HG02852 (cell line): ENCODE measurements around the gene COL4A2.
"Not testable (repeated sequence)": the region's sequence is repeated elsewhere in the genome, so short reads cannot be mapped to it uniquely, and the experiment has no call there.

Experiments used
- ATAC-seq: cut with Tn5 transposase; IDR thresholded peaks from one replicate; pipeline ENCODE4 v1.9.1; 2021; ENCODE audit warnings: mild to moderate bottlenecking, moderate library complexity; ENCODE audit not compliant: unreplicated experiment

Gene COL4A2

GRCh38 chr13:110484290-110485048 is 177.4 kb downstream of the COL4A2 start:
- ATAC-seq = no peak

GRCh38 chr13:110485604-110486003 is 178.5 kb downstream of the COL4A2 start:
- no peak for ATAC-seq

GRCh38 chr13:110486061-110486715 is 179.1 kb downstream of the COL4A2 start:
- ATAC-seq = no peak

- not testable (repeated sequence) for ATAC-seq
Measured at GRCh38 chr13:110486880-110487279, 179.8 kb downstream of the COL4A2 start.

GRCh38 chr13:110490009-110490770 is 183.1 kb downstream of the COL4A2 start:
- ATAC-seq = no peak

- no peak for ATAC-seq
Measured at GRCh38 chr13:110491869-110492678, 185.0 kb downstream of the COL4A2 start.

GRCh38 chr13:110492679-110493593 is 185.9 kb downstream of the COL4A2 start:
- ATAC-seq = no peak

GRCh38 chr13:110493613-110494012 is 186.5 kb downstream of the COL4A2 start:
- no peak for ATAC-seq

- no peak for ATAC-seq
Measured at GRCh38 chr13:110495376-110495775, 188.3 kb downstream of the COL4A2 start.

GRCh38 chr13:110495881-110496280 is 188.8 kb downstream of the COL4A2 start:
- ATAC-seq = no peak

GRCh38 chr13:110496281-110496680 is 189.2 kb downstream of the COL4A2 start:
- no peak for ATAC-seq

- no peak for ATAC-seq
Measured at GRCh38 chr13:110497003-110497402, 189.9 kb downstream of the COL4A2 start.

- not testable (repeated sequence) for ATAC-seq
Measured at GRCh38 chr13:110497896-110498295, 190.8 kb downstream of the COL4A2 start.

GRCh38 chr13:110498327-110498726 is 191.2 kb downstream of the COL4A2 start:
- no peak for ATAC-seq

GRCh38 chr13:110498765-110499164 is 191.7 kb downstream of the COL4A2 start:
- no peak for ATAC-seq

- ATAC-seq = no peak
Measured at GRCh38 chr13:110499621-110500281, 192.7 kb downstream of the COL4A2 start.

GRCh38 chr13:110500341-110500740 is 193.3 kb downstream of the COL4A2 start:
- no peak for ATAC-seq

GRCh38 chr13:110501188-110501587 is 194.1 kb downstream of the COL4A2 start:
- ATAC-seq = no peak
